SU-DHL-6 (cell line): ENCODE measurements around the gene TMEM239.

Experiments used
- CTCF ChIP-seq: fragments of 200-600 bp; sonication (generic); IDR thresholded peaks from one replicate; pipeline ENCODE4 v1.5.1; 2017; ENCODE audit warnings: antibody characterized with exemption, mild to moderate bottlenecking, low read length, moderate library complexity; ENCODE audit not compliant: insufficient read depth, poor library complexity, severe bottlenecking
- EZH2phosphoT487 ChIP-seq: fragments of 200-600 bp; sonication (generic), shearing (Covaris generic); conservative IDR thresholded peaks from 2 replicates; pipeline ENCODE4 v1.6.1; 2018; ENCODE audit warnings: mild to moderate bottlenecking, antibody characterized with exemption, low read length, moderate library complexity, mixed read lengths

GRCh38 chr20:2865630-2866029 lies 49.5 kb downstream of the TMEM239 start:
- TF ChIP-seq CTCF (no peak), EZH2phosphoT487 (no peak)
